NCI-H748 (cell line): ENCODE measurements around the gene MBD1.
A peak's percentile ranks its signal among the peaks of the same experiment; 100 is the strongest.

ENCODE experiments used
- DNase-seq: peaks from one replicate; lab custom pipeline; 2025; ENCODE audit not compliant: unreplicated experiment; lab: John Stamatoyannopoulos, UW

The MBD1 gene

GRCh38 chr18:50281295-50281971 is at the start of gene MBD1:
TSS of gene MBD1 (minus strand) at chr18:50281523. CDS start at chr18:50279992, 1,531 bp downstream.
- peak; percentile 100 for DNase-seq

- no peak for DNase-seq
Measured at GRCh38 chr18:50330176-50330575, 48.9 kb upstream of the MBD1 start.

GRCh38 chr18:50327983-50328382 is 46.7 kb upstream of the MBD1 start:
- DNase-seq: no peak

- no peak for DNase-seq
Measured at GRCh38 chr18:50320719-50321118, 39.4 kb upstream of the MBD1 start.

GRCh38 chr18:50315100-50315871 is 34.0 kb upstream of the MBD1 start:
- no peak for DNase-seq

- no peak for DNase-seq
Measured at GRCh38 chr18:50313873-50314460, 32.6 kb upstream of the MBD1 start.

GRCh38 chr18:50313031-50313607 is 31.8 kb upstream of the MBD1 start:
- DNase-seq: no peak

GRCh38 chr18:50312296-50313030 is 31.1 kb upstream of the MBD1 start:
- no peak for DNase-seq

GRCh38 chr18:50311650-50312049 is 30.3 kb upstream of the MBD1 start:
- no peak for DNase-seq

GRCh38 chr18:50310080-50310479 is 28.8 kb upstream of the MBD1 start:
- DNase-seq: no peak

GRCh38 chr18:50308851-50309250 is 27.5 kb upstream of the MBD1 start:
- peak; percentile 30 for DNase-seq

- peak; percentile 96 for DNase-seq
Measured at GRCh38 chr18:50307738-50308470, 26.6 kb upstream of the MBD1 start.

GRCh38 chr18:50307400-50307737 is 26.0 kb upstream of the MBD1 start:
- DNase-seq: no peak

GRCh38 chr18:50306944-50307343 is 25.6 kb upstream of the MBD1 start:
- no peak for DNase-seq

- DNase-seq: no peak
Measured at GRCh38 chr18:50301074-50301473, 19.8 kb upstream of the MBD1 start.

- no peak for DNase-seq
Measured at GRCh38 chr18:50299626-50300388, 18.5 kb upstream of the MBD1 start.

- no peak for DNase-seq
Measured at GRCh38 chr18:50298443-50299284, 17.3 kb upstream of the MBD1 start.

GRCh38 chr18:50297621-50298442 is 16.5 kb upstream of the MBD1 start:
- DNase-seq: peak; percentile 74
